ENCODE data around the gene ATP5IF1. TPM values are rescaled to one million over a fixed set of nuclear protein-coding genes. Genes with fewer than 3 reads are reported as not detected.
A peak's percentile ranks its signal among the peaks of the same experiment; 100 is the strongest.

Gene ATP5IF1
- total and polyA plus RNA-seq, 2 of the 13 experiments (the other 11 are each of a cell fraction or from before 2014, with no cell fraction given), result 97.7 to 131 TPM

- TF ChIP-seq FOSL2 (CRISPR knock-in tag; IDR thresholded peaks at IDR 0.05) (no peak), CSRNP1 (CRISPR knock-in tag; IDR thresholded peaks at IDR 0.05) (no peak), ZNF407 (CRISPR knock-in tag; IDR thresholded peaks at IDR 0.05; ENCODE audit: not compliant biosample characterization) (peak; percentile 60), TCF7 (IDR thresholded peaks at IDR 0.05; ENCODE audit: low read depth) (no peak), CHD2 (IDR thresholded peaks at IDR 0.05; ENCODE audit: low read depth, low read length) (no peak), ARID5B (CRISPR knock-in tag; IDR thresholded peaks at IDR 0.05) (0 out of 2 replicates have a peak, but pooled peaks have one; percentile 23), REXO4 (CRISPR knock-in tag; IDR thresholded peaks at IDR 0.05; ENCODE audit: borderline replicate concordance) (no peak), MED13 (CRISPR knock-in tag; IDR thresholded peaks at IDR 0.05) (no peak), GMEB1 (CRISPR knock-in tag; IDR thresholded peaks at IDR 0.05; ENCODE audit: borderline replicate concordance) (peak; percentile 71), ZNF10 (CRISPR knock-in tag; IDR thresholded peaks at IDR 0.05; ENCODE audit: borderline replicate concordance, low read depth) (no peak), DMAP1 (CRISPR knock-in tag; IDR thresholded peaks at IDR 0.05) (peak; percentile 55; the same call in 1 of the 2 replicates), MAFK (conservative IDR thresholded peaks at IDR 0.05 in 1 of 2, IDR thresholded peaks at IDR 0.05 in 1 of 2; ENCODE audit: low read length in 2 of 2) (no peak), CCDC6 (CRISPR knock-in tag; IDR thresholded peaks at IDR 0.05) (no peak)
Observed at GRCh38 chr1:28232558-28233263, 3.2 kb upstream of the ATP5IF1 start, which contains the start of gene DNAJC8 (continued).

All from HepG2 (cell line).